GM04504 (cell line): Measurements from ENCODE around the gene ARHGAP26.

Experiments used
- DNase-seq: peaks from one replicate; pipeline ENCODE4 v3.0.0-alpha.2; 2012; ENCODE audit warnings: low read depth

The ARHGAP26 gene

DNA sequence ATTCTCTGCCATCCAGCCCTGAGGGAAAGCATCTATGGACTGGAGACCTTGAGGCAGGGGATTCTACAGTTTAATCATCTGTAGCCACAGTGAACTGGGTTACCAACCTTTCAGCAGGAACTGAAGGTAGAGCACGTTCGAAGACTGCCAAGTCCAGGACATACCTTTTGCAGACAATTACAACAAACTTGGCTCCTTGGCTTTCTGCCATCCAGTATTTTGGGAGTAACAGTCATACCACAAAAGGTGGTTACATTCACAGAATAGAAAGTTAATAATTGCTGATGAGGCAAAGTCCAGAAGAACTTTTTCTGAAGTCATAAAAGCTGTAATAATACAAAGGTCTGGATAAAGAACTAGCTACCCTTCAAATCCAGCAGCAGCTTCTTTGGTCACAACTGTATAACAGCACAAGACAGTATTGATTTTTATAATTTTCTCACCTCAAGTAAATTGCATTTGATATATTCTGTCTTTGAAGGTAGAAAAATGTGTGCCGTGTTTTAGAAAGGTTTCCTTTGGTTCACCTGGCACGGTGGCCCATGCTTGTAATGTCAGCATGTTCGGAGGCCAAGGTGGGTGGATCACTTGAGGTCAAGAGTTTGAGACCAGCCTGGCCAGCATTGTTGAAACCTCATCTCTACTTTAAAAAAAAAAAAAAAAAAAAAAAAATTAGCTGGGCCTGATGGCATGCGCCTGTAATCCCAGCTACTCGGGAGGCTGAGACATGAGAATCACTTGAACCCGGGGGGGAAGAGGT is 396.7 kb downstream of the ARHGAP26 start:
- no peak for DNase-seq

DNA sequence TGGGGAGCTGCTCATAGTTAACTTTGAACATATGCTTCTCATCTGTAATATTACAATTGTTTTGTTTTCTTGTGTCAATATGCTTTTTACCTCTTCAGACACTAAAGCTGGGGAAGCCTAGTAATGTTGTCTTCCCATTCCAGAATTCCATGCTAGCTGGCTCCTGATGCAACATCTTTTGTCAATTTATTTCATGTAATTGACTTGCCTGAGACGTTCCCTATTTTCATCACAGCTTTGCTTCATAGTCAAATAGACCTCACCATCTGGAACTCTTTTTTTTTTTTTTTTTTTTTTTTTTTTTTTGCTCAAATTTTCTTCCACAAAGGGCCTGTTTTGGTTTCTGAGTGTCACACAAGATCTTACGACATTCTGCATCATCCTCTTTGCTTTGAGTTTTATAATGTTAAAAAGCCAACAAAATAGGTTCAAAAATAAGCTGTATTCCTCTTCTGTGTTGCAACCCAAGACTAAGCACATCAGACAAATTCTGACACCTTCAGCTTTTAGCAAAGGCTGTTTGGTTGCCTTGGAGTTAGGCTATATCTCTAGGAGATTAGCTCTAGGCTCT is 398.1 kb downstream of the ARHGAP26 start:
- DNase-seq = no peak

DNA sequence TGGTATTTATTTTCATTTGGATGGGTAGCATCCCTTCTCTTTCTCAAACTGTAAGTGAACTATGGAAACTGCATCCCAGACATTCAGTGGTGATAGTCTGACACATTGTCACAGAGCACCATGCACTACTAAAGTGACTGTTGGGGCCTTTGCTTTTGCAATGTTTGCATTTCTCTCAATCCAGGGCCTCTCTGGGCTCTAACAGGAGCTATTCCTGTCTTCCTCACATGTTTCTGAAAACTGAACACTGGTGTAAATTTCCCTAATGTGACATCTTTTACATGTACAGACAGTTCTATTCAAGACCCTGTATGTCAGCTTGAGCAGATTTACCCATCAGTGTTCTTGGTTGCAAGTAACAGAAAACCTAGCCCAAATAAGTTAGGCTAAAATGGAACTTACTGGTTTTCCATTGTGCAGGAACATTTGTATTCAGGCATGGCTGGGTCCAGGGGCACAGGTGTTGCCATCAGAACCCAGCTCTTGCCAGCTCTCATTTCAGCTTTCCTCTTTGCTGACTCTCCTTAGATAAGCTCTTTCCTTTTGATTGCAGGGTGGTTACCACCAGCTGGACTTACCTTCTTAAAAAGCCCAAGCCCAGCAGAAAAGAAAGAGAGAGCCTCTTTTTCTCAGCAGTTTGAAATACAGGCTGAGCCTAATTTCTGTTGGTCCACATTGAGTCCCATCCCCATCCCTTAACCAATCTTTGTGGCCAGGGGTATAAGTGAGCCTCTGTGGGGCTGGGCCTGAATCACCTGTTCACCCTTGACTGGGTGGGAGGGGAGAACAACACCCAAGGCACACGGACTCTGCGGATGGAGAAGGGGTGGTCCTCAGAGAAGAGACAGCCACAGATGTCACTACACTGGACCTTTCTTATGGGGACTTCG is 399.0 kb downstream of the ARHGAP26 start:
- no peak for DNase-seq

DNA sequence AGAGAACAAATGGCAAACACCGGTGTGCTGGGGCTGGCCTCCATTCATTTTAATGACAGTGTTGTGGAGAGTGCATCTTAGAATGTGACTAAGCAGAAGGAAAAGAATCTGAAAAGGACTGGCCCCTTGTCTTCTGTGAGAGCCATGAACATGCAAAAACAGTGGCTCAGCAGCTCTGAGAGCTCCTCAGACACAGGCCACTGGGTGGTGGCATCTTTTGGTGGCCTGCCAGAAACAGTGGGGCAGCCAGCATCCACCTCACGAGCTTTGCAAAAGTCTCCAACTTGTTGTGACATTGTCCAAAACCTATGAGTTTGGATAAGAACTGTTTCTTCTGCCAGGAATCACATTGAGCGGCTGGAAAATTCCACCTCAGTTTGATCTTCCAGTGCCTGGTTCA is 399.9 kb downstream of the ARHGAP26 start:
- DNase-seq = no peak

DNA sequence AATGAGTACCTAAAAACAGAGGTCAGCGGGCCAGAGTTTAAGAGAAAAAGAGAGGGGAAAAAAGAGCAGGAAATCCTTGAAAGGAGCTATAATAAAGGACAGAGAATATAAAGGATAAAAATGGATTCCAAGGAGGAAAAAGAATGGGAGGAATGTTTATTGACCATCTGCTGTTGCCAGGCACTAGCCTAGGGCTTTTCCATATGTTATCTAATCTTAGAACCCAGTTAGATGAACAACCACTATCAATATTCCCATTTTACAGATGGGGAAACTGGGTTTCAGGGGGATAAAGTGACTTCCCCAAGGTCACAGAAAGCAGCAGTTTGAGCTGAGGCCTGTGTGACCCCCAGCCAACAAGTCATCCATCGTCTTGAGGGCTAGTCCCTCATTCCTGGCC is 400.8 kb downstream of the ARHGAP26 start:
- no peak for DNase-seq

DNA sequence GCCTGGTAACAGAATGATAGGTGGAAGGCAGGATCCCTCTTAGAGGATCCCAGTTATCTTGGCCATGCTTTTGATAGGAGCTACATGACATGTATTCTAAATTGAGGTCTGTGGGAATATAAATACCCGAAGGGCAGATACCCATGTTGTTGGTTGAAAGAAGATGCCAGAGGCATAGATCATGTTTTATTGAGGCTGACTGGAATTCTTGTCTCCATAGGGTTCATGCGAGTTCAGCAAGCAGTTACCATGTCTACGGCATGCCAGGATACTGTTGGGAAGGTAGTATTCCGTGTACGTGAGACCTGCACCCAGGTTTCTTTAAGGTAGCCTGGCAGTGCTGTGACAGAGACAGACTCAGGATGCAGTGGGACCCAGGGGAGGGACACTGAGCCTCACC is 402.6 kb downstream of the ARHGAP26 start:
- DNase-seq = no peak

DNA sequence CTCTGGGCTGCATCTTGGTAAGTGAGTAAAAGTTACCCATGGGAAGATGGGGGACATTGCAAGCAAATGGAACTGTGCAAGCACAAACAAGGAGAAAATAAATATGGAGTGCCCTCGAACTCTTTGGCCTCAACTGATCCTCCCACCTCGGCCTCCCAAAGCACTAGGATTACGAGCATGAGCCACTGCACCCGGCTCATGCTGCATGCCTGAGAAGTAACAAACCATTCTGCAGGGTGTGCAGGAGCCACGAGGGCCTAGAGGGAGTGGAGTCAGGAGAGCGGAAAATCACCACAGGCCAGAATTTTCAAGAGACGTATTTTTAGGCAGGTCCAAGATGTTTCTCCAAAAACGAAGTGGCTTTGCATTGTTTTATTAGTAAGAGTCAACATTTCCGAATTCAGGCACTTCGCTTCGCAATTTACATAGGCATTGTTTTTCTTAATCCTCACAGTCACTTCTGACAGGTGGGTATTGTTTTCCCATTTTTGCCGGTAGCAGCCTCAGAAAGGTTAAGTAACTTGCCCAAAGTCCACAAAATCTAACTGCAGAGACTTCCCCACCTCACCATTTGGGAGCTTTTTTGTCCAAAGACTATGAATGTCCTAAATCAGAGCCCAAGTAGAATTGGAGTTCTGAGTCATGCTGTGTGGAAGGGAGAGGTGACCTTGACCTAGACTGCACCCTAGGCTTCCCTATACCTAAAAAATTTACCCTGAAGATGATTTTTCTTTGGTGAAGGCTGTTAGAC is 403.1 kb downstream of the ARHGAP26 start:
- DNase-seq = no peak

DNA sequence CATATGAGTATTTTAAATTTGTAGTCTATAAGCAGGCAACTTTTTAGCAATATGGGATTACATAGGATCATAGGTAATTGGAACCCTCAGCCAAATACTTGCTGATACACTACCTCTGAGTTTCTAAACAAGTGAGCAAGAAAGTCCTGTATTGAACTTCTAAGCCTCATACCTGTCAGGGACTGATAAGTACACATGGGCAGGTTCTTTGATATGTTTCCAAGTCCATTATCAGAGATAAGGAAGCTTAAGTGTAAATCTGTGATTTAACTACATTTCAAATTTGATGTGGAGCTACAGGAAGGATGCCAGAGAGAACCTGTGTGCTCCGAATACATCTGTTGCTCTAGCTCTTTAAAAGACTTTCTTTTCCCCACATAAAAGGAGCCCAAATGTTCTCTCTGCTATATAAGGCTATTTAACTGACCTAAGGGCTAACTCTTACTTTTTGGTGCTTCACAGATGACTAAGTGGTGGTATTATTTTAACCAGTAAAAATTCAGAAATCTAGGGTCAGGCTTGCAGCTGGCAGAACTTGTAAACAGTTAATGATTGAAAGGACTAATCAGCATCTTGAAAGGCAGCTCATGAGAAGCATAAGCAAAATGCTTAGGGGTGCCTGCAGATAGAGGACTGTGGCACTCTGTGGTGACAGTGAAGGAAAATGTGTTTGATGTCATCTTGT is 404.7 kb downstream of the ARHGAP26 start:
- no peak for DNase-seq

DNA sequence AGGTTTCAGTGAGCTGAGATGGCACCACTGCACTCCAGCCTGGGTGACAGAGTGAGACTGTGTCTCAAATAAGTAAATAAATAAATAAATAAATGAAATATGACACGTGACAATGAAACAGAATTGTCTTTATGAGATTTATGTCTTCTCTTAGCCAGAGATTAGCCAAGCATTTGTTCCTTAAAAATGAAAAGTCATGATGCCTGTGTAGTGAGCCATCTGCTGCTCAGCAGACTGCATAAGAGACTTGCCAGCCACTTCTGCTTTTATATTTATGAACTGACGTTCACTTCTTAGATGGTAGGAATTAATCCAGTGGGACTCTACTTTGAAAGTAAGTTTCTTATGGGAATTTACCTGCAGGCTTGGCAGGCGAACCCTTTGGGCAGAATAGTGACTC is 405.9 kb downstream of the ARHGAP26 start:
- no peak for DNase-seq

DNA sequence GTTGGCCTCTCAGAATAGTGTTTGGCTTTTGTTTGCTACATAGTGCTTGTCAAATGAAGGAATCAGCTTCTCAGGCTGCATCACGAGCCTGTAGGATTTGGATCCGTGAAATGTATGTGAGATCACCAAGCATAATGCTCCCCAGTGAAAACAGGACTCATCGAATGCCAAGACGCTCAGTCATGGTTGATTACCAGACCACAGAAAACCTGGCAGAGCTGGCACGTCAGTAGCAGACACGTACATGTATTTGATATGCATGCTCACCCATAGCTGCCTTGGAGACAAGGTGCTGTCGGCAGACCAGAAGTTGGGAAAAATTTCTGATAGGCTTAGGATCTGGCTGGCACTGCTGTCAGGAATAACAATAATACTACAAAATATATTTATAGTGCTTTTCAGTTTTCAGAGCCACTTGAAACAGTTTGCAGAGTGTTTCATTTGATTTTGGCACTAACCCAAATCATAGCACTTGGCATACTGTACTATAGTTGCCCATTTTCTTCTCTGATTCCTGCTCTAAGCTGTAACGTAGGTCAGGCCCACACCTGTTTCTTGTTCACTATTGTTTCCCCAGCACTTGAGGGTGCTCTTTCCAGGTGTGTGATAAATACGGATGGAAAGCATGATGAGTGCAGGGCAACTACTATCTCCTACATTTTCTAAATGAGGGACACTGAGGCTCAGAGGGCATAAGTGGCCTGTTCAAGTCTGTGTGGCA is 407.2 kb downstream of the ARHGAP26 start:
- DNase-seq = peak; percentile 38

DNA sequence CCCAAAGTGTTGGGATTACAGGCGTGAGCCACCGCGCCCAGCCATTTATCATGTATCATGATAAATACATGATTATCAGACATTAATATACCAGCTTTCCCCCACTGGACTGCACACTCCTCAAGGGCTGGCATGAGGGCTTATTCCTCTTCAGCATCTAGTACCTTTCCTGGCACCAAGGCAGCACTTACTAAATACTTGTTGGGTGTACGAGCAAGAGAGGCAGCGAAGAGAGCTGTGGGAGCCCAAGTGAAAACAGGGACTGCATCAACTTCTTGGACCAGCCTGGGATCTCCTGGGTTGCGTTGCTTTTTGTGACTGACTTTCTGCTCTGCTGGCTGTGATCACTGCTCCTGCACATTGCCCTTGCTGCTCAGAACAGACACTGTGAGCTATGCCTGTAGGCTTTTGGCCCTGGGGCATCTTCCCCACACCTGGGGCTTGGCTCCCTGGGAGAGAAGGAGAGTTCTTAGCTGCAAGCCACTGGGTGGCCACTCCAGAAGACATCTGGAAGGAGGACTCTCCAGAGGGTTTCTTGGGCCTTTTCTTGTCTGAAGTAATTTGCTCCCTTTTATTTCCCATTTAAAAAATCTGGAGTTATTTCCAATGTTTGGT is 409.1 kb downstream of the ARHGAP26 start:
- no peak for DNase-seq

DNA sequence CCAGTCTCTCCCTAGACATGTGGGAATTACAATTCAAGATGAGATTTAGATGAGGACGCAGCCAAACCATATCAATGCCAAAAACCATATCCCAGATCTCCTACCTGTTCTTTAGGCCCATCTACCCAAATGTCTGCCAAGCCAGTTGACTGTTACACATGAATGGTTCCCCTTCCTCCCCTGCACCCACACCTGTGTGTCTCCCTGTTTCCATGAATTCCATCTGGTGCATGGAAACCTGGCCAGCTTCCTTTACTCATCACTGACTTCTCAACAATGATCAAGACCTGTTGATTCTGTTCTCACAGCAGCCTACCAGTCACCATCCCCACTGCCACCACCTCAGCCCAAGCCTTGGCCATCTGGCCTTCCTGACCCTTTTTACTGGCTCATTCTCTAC is 410.6 kb downstream of the ARHGAP26 start:
- no peak for DNase-seq

DNA sequence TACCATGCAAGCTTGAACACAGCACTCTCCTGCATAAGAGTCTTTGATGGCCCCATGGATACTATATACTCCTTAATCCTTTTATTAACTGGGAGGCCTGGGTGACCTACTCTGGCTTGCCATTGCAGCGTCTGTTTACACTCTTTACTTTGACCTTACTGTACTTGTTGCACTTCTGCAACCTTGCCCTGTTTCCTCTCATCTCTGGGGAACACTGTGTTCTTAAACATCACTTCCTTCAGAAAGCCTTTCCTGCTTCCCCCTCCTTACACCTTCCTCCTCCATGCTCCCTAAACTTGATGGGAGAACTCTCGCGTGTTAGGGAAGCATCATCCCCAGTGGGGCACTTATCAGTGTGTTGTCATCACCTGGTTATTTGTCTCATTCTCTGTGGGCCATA is 411.0 kb downstream of the ARHGAP26 start:
- no peak for DNase-seq

DNA sequence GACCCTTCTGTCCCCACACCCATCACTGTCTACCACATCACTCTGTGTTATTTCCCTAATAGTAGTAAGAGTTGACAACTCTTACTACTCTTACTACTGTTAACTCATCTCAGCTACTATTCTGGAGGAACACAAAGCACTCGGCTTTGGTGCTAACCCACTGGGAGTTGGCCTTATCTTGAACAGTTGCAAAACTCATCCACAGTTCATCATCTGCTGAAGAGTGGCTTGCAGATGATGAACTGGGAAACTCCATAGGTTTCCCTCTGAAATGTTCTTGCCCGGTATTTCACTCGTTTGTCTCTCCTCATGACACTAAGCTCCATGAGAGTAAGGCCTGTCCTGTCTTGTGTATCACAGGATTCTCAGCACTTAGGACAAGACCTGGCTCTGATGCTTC is 411.9 kb downstream of the ARHGAP26 start:
- no peak for DNase-seq

DNA sequence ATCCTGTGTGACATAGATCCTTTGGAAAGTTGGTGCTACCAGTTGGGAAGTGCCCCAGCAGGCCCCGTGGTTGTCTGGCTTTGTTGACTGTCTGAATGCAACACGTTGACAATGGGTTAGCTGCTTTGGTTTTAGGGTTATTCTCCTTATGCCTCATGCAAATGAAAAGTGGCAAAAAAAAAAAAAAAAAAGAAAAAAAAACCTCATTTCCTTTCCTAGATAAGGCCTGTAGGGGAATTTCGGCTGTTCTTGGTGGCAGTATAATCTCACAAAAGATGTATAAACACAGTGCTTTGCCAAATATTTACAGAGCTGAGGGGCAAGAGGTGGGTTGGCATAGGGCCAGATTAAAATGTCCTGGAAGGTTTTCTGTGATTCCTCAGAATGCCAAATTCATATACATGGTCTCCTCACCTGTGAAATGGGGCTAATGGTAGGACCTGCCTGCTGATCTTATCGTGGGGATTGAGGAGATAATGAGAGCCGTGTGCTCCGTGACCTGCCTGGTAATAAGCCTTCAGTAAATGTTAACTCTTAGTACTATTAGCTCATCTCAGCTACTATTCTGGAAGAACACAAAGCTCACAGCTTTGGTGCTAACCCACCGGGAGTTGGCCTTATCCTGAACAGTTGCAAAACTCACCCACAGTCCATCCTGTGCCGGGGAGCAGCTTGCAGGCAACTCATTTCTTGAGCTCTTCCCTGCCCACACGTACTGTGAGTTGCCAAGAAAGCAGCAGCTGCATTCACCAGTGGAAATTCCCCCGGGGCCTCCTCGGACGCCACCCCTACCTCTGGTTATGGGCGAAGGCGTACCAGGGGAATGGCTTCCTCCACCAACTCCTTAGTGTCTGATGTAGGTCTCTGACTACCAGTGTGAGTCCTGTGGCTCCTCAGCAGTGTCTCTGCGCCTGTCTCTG is 413.0 kb downstream of the ARHGAP26 start:
- no peak for DNase-seq

DNA sequence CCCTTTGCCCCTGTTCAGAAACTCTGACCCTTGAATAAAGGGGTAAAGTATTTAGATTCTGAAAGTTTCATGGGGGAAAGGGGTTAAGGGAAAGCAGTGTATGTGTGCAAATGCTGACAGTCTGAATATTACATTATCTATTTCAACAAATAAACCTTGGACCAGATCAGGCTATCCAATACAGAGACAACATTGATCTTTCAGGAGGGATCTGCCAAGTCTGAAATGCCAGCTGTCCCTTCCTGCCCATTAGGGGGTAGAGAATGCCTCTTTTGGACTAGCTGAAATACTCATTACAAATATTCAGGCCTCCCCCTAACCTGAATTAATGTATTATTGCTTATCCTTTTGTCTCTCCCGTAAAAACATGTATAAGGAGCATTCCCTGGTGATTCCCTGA is 413.8 kb downstream of the ARHGAP26 start:
- no peak for DNase-seq

DNA sequence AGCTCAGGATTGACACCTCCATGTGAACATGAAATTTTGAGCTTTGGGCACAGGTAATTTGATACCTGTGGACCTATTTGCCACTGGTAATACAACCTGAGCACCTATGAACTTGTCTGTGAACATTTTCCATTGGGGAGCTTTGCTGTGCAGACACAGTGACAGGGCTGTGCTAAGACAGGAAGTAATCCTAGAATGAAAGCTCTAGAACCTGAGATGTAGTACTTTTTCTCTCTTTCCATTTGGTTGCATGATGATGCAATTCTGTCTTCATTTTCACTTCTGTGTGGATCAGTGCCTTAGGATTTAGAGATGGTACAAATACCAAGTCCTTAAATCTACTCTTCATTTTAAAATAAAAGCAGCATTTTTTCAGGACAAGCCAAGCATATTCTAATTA is 416.4 kb downstream of the ARHGAP26 start:
- DNase-seq = no peak

DNA sequence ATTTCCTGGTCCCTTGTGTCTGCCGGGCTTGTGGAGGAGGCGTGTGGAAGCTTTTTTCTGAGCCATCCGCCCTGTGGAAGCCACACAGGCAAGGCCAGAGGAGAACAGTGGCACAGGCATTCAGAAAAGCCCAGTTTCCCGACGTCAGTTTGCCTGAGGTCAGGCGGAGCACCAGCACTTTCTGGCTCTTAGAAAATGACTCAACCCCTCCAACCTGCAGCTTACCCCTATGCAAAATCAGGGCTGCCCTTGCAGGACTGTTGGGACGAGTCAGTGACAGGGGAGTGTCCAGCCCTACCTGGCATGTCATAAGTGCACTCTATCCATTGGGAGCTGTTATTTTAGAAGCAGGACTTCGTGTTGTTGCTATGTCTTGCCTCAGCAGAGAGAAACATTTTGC is 417.3 kb downstream of the ARHGAP26 start:
- no peak for DNase-seq

DNA sequence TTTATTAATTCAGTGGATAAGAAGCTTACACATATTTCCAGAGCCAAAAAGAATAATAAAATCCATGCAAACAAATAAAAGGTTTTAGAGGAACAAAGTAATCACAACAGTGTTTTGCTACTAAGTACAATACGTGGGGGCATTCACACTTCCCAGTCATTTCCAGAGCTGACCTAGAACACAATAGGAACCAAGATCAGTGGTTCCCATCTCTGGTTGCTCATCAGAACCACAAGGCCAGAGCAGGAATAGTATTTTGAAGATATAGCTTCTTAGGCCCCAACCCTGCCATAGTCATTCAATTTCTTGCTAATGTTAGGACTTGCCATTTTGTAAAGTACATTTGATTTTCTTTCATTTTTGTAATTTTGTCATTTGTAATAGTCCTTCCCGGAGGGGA is 417.9 kb downstream of the ARHGAP26 start:
- DNase-seq = no peak

DNA sequence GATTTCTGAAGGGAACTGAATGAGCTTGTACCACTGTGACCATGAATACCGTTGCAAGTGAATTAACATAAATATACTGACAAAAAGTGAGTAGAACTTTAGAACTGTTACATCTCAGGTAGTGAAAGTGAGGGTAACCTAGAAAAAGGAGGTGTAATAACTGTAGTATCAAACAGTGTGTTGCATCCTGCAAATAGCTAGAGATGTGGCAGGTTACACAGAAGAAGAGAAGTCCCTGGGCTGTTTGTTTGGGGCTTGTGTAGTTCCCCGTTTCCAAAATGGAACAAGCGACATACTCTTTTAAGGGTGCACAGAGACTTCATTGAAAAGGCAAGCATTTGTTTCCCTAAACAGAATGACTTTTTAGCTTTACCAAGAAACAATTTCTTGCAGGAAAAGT is 418.5 kb downstream of the ARHGAP26 start:
- DNase-seq = no peak
